K562 (cell line): Measurements from ENCODE around the gene MLYCD.

ENCODE experiments used
- FOSL1 ChIP-seq: fragments of 200-800 bp; sonication (Bioruptor generic); conservative IDR thresholded peaks from 2 replicates; pipeline ENCODE4 v1.6.1; 2016; ENCODE audit warnings: missing genetic modification characterization, missing compliant biosample characterization
- HES1 ChIP-seq: fragments of 450-650 bp; IDR thresholded peaks from 2 replicates; pipeline ENCODE4 v1.6.1; 2016; ENCODE audit warnings: low read depth, mild to moderate bottlenecking, moderate library complexity
- SMC3 ChIP-seq: conservative IDR thresholded peaks from 2 replicates; pipeline ENCODE4 v1.6.1; 2011; ENCODE audit warnings: low read depth, low read length, improper control_type of control experiment; ENCODE audit not compliant: insufficient read depth
- ZNF707 ChIP-seq: fragments of 250-450 bp; sonication (Bioruptor Pico); conservative IDR thresholded peaks from 2 replicates; pipeline ENCODE4 v1.8.0; 2022; ENCODE audit warnings: inconsistent platforms, mild to moderate bottlenecking, moderate library complexity

GRCh38 chr16:83967838-83968305 is 69.0 kb downstream of the MLYCD start, which contains the start of gene NECAB2:
- TF ChIP-seq SMC3: peak; percentile 86
- TF ChIP-seq FOSL1 (tag): no peak
- TF ChIP-seq ZNF707 (CRISPR knock-in tag): no peak
- TF ChIP-seq HES1: no peak
